GM23338 (cell line): Measurements from ENCODE around the gene CACNA1B. TPM values are rescaled to one million over a fixed set of nuclear protein-coding genes. Genes with fewer than 3 reads are reported as not detected.

Experiments
- ATAC-seq: fragments of 200-7000 bp; cut with Tn5 transposase; 3 replicates; pipeline ENCODE4 v1.9.1; 2020
- DNase-seq: peaks from one replicate; pipeline ENCODE4 v3.0.0-alpha.2; 2015; ENCODE audit warnings: low spot score
- H2AFZ ChIP-seq: fragments of 200-600 bp; sonication (generic); 2 replicates; pipeline ENCODE4 v1.8.0; 2016; ENCODE audit warnings: antibody characterized with exemption, mild to moderate bottlenecking, moderate library complexity
- H3F3A ChIP-seq: fragments of 200-600 bp; sonication (generic); replicated peaks from 2 replicates; pipeline ENCODE4 v1.8.0; 2017; ENCODE audit warnings: antibody characterized with exemption, mixed run types, low read depth
- H3K27ac ChIP-seq: fragments of 200-600 bp; sonication (generic); 2 replicates; pipeline ENCODE4 v1.6.1; 2016; ENCODE audit warnings: low read depth
- H3K27me3 ChIP-seq: fragments of 200-600 bp; sonication (generic); 2 replicates; pipeline ENCODE4 v1.8.0; 2016; ENCODE audit warnings: mild to moderate bottlenecking, mixed run types, moderate library complexity; ENCODE audit not compliant: insufficient read depth
- H3K36me3 ChIP-seq: fragments of 200-600 bp; sonication (generic); 2 replicates; pipeline ENCODE4 v1.8.0; 2016; ENCODE audit warnings: mild to moderate bottlenecking; ENCODE audit not compliant: insufficient read depth
- H3K4me1 ChIP-seq: fragments of 200-600 bp; sonication (generic); 2 replicates; pipeline ENCODE4 v1.8.0; 2016; ENCODE audit warnings: mild to moderate bottlenecking, moderate library complexity; ENCODE audit not compliant: insufficient read depth
- H3K4me2 ChIP-seq: fragments of 200-600 bp; sonication (generic); 2 replicates; pipeline ENCODE4 v1.7.1; 2017; ENCODE audit warnings: mixed run types
- H3K4me3 ChIP-seq: fragments of 200-600 bp; sonication (generic); 2 replicates; pipeline ENCODE4 v1.6.1; 2016; ENCODE audit warnings: mixed run types
- H3K79me2 ChIP-seq: fragments of 200-600 bp; sonication (generic); replicated peaks from 2 replicates; pipeline ENCODE4 v1.8.0; 2017; ENCODE audit warnings: mild to moderate bottlenecking; ENCODE audit not compliant: insufficient read depth
- H3K9me2 ChIP-seq: fragments of 200-600 bp; sonication (generic); 2 replicates; pipeline ENCODE4 v1.8.0; 2017; ENCODE audit not compliant: insufficient read depth
- H4K20me1 ChIP-seq: fragments of 200-600 bp; sonication (generic); replicated peaks from 2 replicates; pipeline ENCODE4 v1.8.0; 2017; ENCODE audit warnings: mild to moderate bottlenecking; ENCODE audit not compliant: insufficient read depth
- H3K27ac Mint-ChIP-seq: 2 replicates; pipeline ENCODE4 v1.8.0; 2020; ENCODE audit warnings: inconsistent platforms, mild to moderate bottlenecking, moderate library complexity, mixed read lengths
- H3K27me3 Mint-ChIP-seq: 3 replicates; pipeline ENCODE4 v1.8.0; 2022; ENCODE audit warnings: low read depth, mild to moderate bottlenecking, moderate library complexity, mixed read lengths, inconsistent platforms; ENCODE audit not compliant: insufficient read depth, poor library complexity
- H3K36me3 Mint-ChIP-seq: 3 replicates; pipeline ENCODE4 v1.8.0; 2021; ENCODE audit warnings: low read depth, mild to moderate bottlenecking, inconsistent platforms, moderate library complexity, mixed read lengths
- H3K4me1 Mint-ChIP-seq: 3 replicates; pipeline ENCODE4 v1.8.0; 2020; ENCODE audit warnings: mild to moderate bottlenecking, inconsistent platforms, mixed read lengths
- H3K4me3 Mint-ChIP-seq: 3 replicates; pipeline ENCODE4 v1.8.0; 2021; ENCODE audit warnings: moderate library complexity, mild to moderate bottlenecking, inconsistent platforms, mixed read lengths
- H3K9me3 Mint-ChIP-seq: 3 replicates; pipeline ENCODE4 v1.8.0; 2020; ENCODE audit warnings: moderate library complexity, mild to moderate bottlenecking, inconsistent platforms, mixed read lengths
- CREB1 ChIP-seq: fragments of 250-450 bp; sonication (Bioruptor Pico); IDR thresholded peaks from 2 replicates; pipeline ENCODE4 v1.5.0; 2020; ENCODE audit warnings: low read depth, mild to moderate bottlenecking, moderate library complexity
- ETS1 ChIP-seq: IDR thresholded peaks from 2 replicates; pipeline ENCODE4 v1.6.1; 2016; ENCODE audit warnings: antibody characterized with exemption
- EZH2 ChIP-seq: fragments of 200-600 bp; sonication (generic); IDR thresholded peaks from one replicate; pipeline ENCODE4 v1.8.0; 2017; ENCODE audit warnings: antibody characterized with exemption, mild to moderate bottlenecking, low read depth; ENCODE audit not compliant: unreplicated experiment
- EZH2phosphoT487 ChIP-seq: fragments of 200-600 bp; sonication (generic); IDR thresholded peaks from one replicate; pipeline ENCODE4 v1.8.1; 2018; ENCODE audit warnings: antibody characterized with exemption; ENCODE audit not compliant: unreplicated experiment
- NANOG ChIP-seq: IDR thresholded peaks from 2 replicates; pipeline ENCODE4 v1.6.1; 2016; ENCODE audit warnings: antibody characterized with exemption, borderline replicate concordance
- POLR2AphosphoS5 ChIP-seq: IDR thresholded peaks from 2 replicates; pipeline ENCODE4 v1.6.1; 2016; ENCODE audit warnings: antibody characterized with exemption, low read depth
- ZNF114 ChIP-seq: fragments of 250-450 bp; sonication (Bioruptor Pico); IDR thresholded peaks from 2 replicates; pipeline ENCODE4 v1.5.0; 2020; ENCODE audit warnings: mild to moderate bottlenecking, moderate library complexity
- polyA plus RNA-seq: library from polyadenylated mRNA; unstranded; fragments of >200 nt; fragmentation: Nextera tagmentation; extraction: Ambion mirVana; gene quantifications from 2 replicates; pipeline ENCODE4 v1.2.1, GENCODE V29; 2016
- total RNA-seq: library from RNA; depleted of rRNA; stranded (reverse); fragments of >200 nt; shearing (Covaris generic); gene quantifications from 2 replicates; pipeline ENCODE4 v1.2.3, GENCODE V29; 2014
- TF ChIP-seq, protein P1 (sequence below), 2 experiments: fragments of 200-600 bp in 1 of 2; sonication (generic) in 1 of 2; conservative IDR thresholded peaks; 2 replicates each; pipeline versions ENCODE4 v1.5.1 to v1.6.1; 2016 to 2017; ENCODE audit warnings: antibody characterized with exemption in 2 of 2, low read depth in 2 of 2, mild to moderate bottlenecking in 2 of 2, moderate library complexity in 1 of 2

The CACNA1B gene
- total and polyA plus RNA-seq, 2 experiments from 2014 or later = 1.1 to 10.4 TPM

GRCh38 chr9:138015021-138015829 lies 137.6 kb downstream of the CACNA1B start:
- H3K9me2 ChIP-seq = no peaks in the 10 kb centered on the region
- peaks cover 2% of the 10 kb centered on the region for H3K27me3 Mint-ChIP-seq
- H3K79me2 ChIP-seq = no peaks in the 10 kb centered on the region
- no peak overlapping the region for H3K4me2 ChIP-seq
- no peaks in the 10 kb centered on the region for H3F3A ChIP-seq
- H3K27me3 ChIP-seq = no peaks in the 10 kb centered on the region
- H3K36me3 Mint-ChIP-seq = peaks cover 3% of the 10 kb centered on the region; the same call in 2 of the 3 replicates
- no peaks in the 10 kb centered on the region for H3K4me1 ChIP-seq
- H3K4me3 ChIP-seq = no peak overlapping the region
- H4K20me1 ChIP-seq = no peaks in the 10 kb centered on the region
- TF ChIP-seq ETS1 = no peak
- TF ChIP-seq CREB1 = no peak
- no peak for TF ChIP-seq EZH2phosphoT487
- TF ChIP-seq POLR2AphosphoS5 = no peak
- no peak for TF ChIP-seq EZH2
- TF ChIP-seq ZNF114 (CRISPR knock-in tag) = no peak
- H2AFZ ChIP-seq = no peak overlapping the region
- ATAC-seq (no peak), DNase-seq (no peak)
- no peak overlapping the region for H3K27ac ChIP-seq
- H3K4me1 Mint-ChIP-seq = peaks cover 4% of the 10 kb centered on the region; the same call in 1 of the 3 replicates
- no peak overlapping the region for H3K27ac Mint-ChIP-seq
- H3K9me3 Mint-ChIP-seq = no peaks in the 10 kb centered on the region; the same call in 1 of the 3 replicates
- H3K4me3 Mint-ChIP-seq = no peak overlapping the region
- H3K36me3 ChIP-seq = no peaks in the 10 kb centered on the region

GRCh38 chr9:138016406-138017187 lies 139.0 kb downstream of the CACNA1B start:
- H3K9me2 ChIP-seq = no peaks in the 10 kb centered on the region
- no peaks in the 10 kb centered on the region for H3K36me3 ChIP-seq
- H3K4me3 ChIP-seq = no peak overlapping the region
- no peaks in the 10 kb centered on the region; the same call in 1 of the 3 replicates for H3K9me3 Mint-ChIP-seq
- no peaks in the 10 kb centered on the region for H3K79me2 ChIP-seq
- no peak overlapping the region for H3K4me2 ChIP-seq
- no peak overlapping the region for H3K27ac ChIP-seq
- H3K4me1 Mint-ChIP-seq = peaks cover 4% of the 10 kb centered on the region; the same call in 1 of the 3 replicates
- no peaks in the 10 kb centered on the region for H3K4me1 ChIP-seq
- no peak for TF ChIP-seq EZH2
- no peak for TF ChIP-seq POLR2AphosphoS5
- no peak for TF ChIP-seq NANOG
- TF ChIP-seq, protein P1, sequence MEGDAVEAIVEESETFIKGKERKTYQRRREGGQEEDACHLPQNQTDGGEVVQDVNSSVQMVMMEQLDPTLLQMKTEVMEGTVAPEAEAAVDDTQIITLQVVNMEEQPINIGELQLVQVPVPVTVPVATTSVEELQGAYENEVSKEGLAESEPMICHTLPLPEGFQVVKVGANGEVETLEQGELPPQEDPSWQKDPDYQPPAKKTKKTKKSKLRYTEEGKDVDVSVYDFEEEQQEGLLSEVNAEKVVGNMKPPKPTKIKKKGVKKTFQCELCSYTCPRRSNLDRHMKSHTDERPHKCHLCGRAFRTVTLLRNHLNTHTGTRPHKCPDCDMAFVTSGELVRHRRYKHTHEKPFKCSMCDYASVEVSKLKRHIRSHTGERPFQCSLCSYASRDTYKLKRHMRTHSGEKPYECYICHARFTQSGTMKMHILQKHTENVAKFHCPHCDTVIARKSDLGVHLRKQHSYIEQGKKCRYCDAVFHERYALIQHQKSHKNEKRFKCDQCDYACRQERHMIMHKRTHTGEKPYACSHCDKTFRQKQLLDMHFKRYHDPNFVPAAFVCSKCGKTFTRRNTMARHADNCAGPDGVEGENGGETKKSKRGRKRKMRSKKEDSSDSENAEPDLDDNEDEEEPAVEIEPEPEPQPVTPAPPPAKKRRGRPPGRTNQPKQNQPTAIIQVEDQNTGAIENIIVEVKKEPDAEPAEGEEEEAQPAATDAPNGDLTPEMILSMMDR (conservative IDR thresholded peaks at IDR 0.05; ENCODE audit: low read depth in 2 of 2) = no peak
- no peaks in the 10 kb centered on the region; the same call in 1 of the 2 replicates for H3F3A ChIP-seq
- H4K20me1 ChIP-seq = no peaks in the 10 kb centered on the region
- H3K27ac Mint-ChIP-seq = no peak overlapping the region
- DNase-seq (no peak), ATAC-seq (no peak)
- H2AFZ ChIP-seq = no peak overlapping the region
- H3K36me3 Mint-ChIP-seq = peaks cover 3% of the 10 kb centered on the region; the same call in 2 of the 3 replicates
- peaks cover 2% of the 10 kb centered on the region for H3K27me3 Mint-ChIP-seq
- H3K4me3 Mint-ChIP-seq = no peak overlapping the region
- no peaks in the 10 kb centered on the region for H3K27me3 ChIP-seq
